AG04450 (cell line): ENCODE results near the gene DNMT3B. TPM values are rescaled to one million over a fixed set of nuclear protein-coding genes. Genes with fewer than 3 reads are reported as not detected.

Experiments
- CTCF ChIA-PET: fragments of 300-600, 350-600 bp; formaldehyde crosslinking; extraction: SDS; loops from one replicate; lab custom pipeline; 2022; ENCODE audit warnings: antibody characterized with exemption, inconsistent platforms; lab: Charles Lee
- POLR2A ChIA-PET: fragments of 350-600 bp; formaldehyde crosslinking; extraction: SDS; loops from one replicate; lab custom pipeline; 2021; ENCODE audit warnings: antibody characterized with exemption, inconsistent platforms; lab: Yijun Ruan, JAX
- DNase-seq: peaks from one replicate; pipeline ENCODE4 v3.0.0-alpha.2; 2011; ENCODE audit warnings: low read depth, low spot score
- H3K27ac ChIP-seq: one replicate; pipeline ENCODE4 v1.5.1; 2012; ENCODE audit warnings: low read depth, low read length, control low read depth
- H3K27me3 ChIP-seq: one replicate; pipeline ENCODE4 v1.6.0; 2012; ENCODE audit warnings: low read length; ENCODE audit not compliant: control insufficient read depth, insufficient read depth
- H3K4me3 ChIP-seq: 2 replicates; pipeline ENCODE4 v1.5.1; 2011; ENCODE audit warnings: mild to moderate bottlenecking, low read depth, low read length, control low read depth
- H3K9me3 ChIP-seq: 2 replicates; pipeline ENCODE4 v1.5.1; 2012; ENCODE audit warnings: low read length; ENCODE audit not compliant: control insufficient read depth, insufficient read depth
- CTCF ChIP-seq: IDR thresholded peaks from 2 replicates; pipeline ENCODE4 v1.5.1; 2011; ENCODE audit warnings: low read depth, low read length, control low read depth, inconsistent platforms
- polyA plus RNA-seq: library from polyadenylated mRNA; depleted of rRNA; stranded (reverse); fragments of >200 nt; gene quantifications from 2 replicates; pipeline ENCODE4 v1.2.3, GENCODE V29; 2011

DNMT3B gene
- polyA plus RNA-seq, 1 experiment: 1.8 TPM

- Histone ChIP-seq H3K4me3 (no peak overlapping the region), H3K27ac (no peak overlapping the region), H3K9me3 (no peaks in the 10 kb centered on the region), H3K27me3 (no peaks in the 10 kb centered on the region)
- DNase-seq: no peak
- TF ChIP-seq CTCF: no peak
- ChIA-PET CTCF (no interaction called here), POLR2A (no interaction called here)
Observed at GRCh38 chr20:32772046-32772445, 9.9 kb downstream of the DNMT3B start.

GRCh38 chr20:32773223-32773622, 11.0 kb downstream of the DNMT3B start:
- H3K9me3 ChIP-seq: no peaks in the 10 kb centered on the region
- H3K4me3 ChIP-seq: no peak overlapping the region
- CTCF ChIA-PET: no interaction called here
- no peak for DNase-seq
- H3K27me3 ChIP-seq: no peaks in the 10 kb centered on the region
- TF ChIP-seq CTCF: no peak
- no peak overlapping the region for H3K27ac ChIP-seq
- POLR2A ChIA-PET: interaction anchor here (0.6 to 0.7 kb wide), 2 partner anchors 33 to 47 kb away, joined by 5 to 7 read pairs; no protein-coding TSS in a partner anchor

GRCh38 chr20:32773855-32774254, 11.7 kb downstream of the DNMT3B start:
- Histone ChIP-seq H3K27ac (no peak overlapping the region), H3K27me3 (no peaks in the 10 kb centered on the region), H3K4me3 (no peak overlapping the region), H3K9me3 (no peaks in the 10 kb centered on the region)
- ChIA-PET CTCF (interaction anchor here (0.6 kb wide), 1 partner anchor 83 kb away, joined by 8 read pairs; no protein-coding TSS in a partner anchor), POLR2A (interaction anchor here (0.7 kb wide), 1 partner anchor 46 kb away, joined by 7 read pairs; no protein-coding TSS in a partner anchor)
- TF ChIP-seq CTCF: no peak
- no peak for DNase-seq

GRCh38 chr20:32775336-32775991, 13.3 kb downstream of the DNMT3B start:
- POLR2A ChIA-PET: no interaction called here
- TF ChIP-seq CTCF: no peak
- CTCF ChIA-PET: interaction anchor here (2.1 to 5.3 kb wide), 2 partner anchors 15 to 99 kb away, joined by 9 to 280 read pairs; partner anchors contain the start of gene C20orf203

GRCh38 chr20:32777177-32777956, 15.2 kb downstream of the DNMT3B start:
- TF ChIP-seq CTCF: no peak
- H3K9me3 ChIP-seq: no peaks in the 10 kb centered on the region
- H3K27me3 ChIP-seq: no peaks in the 10 kb centered on the region
- no peak overlapping the region for H3K27ac ChIP-seq
- ChIA-PET POLR2A (interaction anchor here (1.1 kb wide), 1 partner anchor 35 kb away, joined by 6 read pairs; the partner anchor contains the start of gene COMMD7), CTCF (interaction anchor here (0.7 to 5.3 kb wide), 25 partner anchors 8 to 276 kb away, joined by 3 to 280 read pairs (median 6); partner anchors contain the start of genes C20orf203 and COMMD7)
- DNase-seq: no peak
- no peak overlapping the region for H3K4me3 ChIP-seq

More at GRCh38 chr20:32775336-32775991, 13.3 kb downstream of the DNMT3B start:
- DNase-seq: no peak
- Histone ChIP-seq H3K9me3 (no peaks in the 10 kb centered on the region), H3K27me3 (no peaks in the 10 kb centered on the region), H3K4me3 (no peak overlapping the region), H3K27ac (no peak overlapping the region)
